Aorta (tissue), 5 donors: ENCODE data around the gene L1TD1. TPM values are rescaled to one million over a fixed set of nuclear protein-coding genes. Genes with fewer than 3 reads are reported as not detected.
"Not testable (repeated sequence)": the region's sequence is repeated elsewhere in the genome, so short reads cannot be mapped to it uniquely, and the experiment has no call there.

ENCODE experiments used
- ATAC-seq: fragments of 200-7000 bp; cut with Tn5 transposase; one replicate; pipeline ENCODE4 v1.9.1; 2022; ENCODE audit warnings: moderate library complexity; ENCODE audit not compliant: low FRiP score
- DNase-seq, 2 donors: peaks; one replicate each; pipeline ENCODE4 v3.0.0-alpha.2; 2020
- H3K27ac ChIP-seq, 2 donors: one replicate each; pipeline ENCODE4 v1.5.1; 2013; ENCODE audit warnings: low read length in 2 of 2, mild to moderate bottlenecking in 2 of 2, moderate library complexity in 2 of 2, control low read depth in 1 of 2, inconsistent platforms in 1 of 2, low read depth in 1 of 2
- H3K27me3 ChIP-seq, 2 donors: one replicate each; pipeline ENCODE4 v1.6.1; 2013; ENCODE audit warnings: control low read depth in 1 of 2, low read length in 1 of 2, mild to moderate bottlenecking in 1 of 2, moderate library complexity in 1 of 2; ENCODE audit not compliant: insufficient read depth in 2 of 2, control insufficient read depth in 1 of 2
- H3K36me3 ChIP-seq, 2 donors: one replicate each; pipeline ENCODE4 v1.6.1; 2013; ENCODE audit warnings: control low read depth in 1 of 2, low read length in 1 of 2, mild to moderate bottlenecking in 1 of 2; ENCODE audit not compliant: insufficient read depth in 2 of 2, control insufficient read depth in 1 of 2
- H3K4me1 ChIP-seq, 2 donors: one replicate each; pipeline ENCODE4 v1.6.1; 2013; ENCODE audit warnings: low read length in 2 of 2, control low read depth in 1 of 2, mild to moderate bottlenecking in 1 of 2, moderate library complexity in 1 of 2; ENCODE audit not compliant: insufficient read depth in 2 of 2, control insufficient read depth in 1 of 2
- H3K4me3 ChIP-seq, 2 donors: one replicate each; pipeline ENCODE4 v1.5.1; 2013; ENCODE audit warnings: low read length in 2 of 2, control low read depth in 1 of 2, mild to moderate bottlenecking in 1 of 2
- H3K9me3 ChIP-seq: one replicate; pipeline ENCODE4 v1.6.1; 2013; ENCODE audit warnings: mild to moderate bottlenecking, low read length; ENCODE audit not compliant: control insufficient read depth
- WGBS, 2 donors: extraction: QIAGEN DNeasy Blood & Tissue Kit; methylation state at CpG; one replicate each; pipeline ENCODE4 v1.1.7; 2013; 5-methylcytosine and 5-hydroxymethylcytosine counted together
- intact Hi-C, 2 donors: fragments of 100-400 bp; cut with DNase I; formaldehyde crosslinking; loops; one replicate each; pipeline versions ENCODE4 v1.14.2 to v1.15.0; 2022
- long read RNA-seq, 2 donors: library from polyadenylated mRNA; unstranded; transcript quantifications; one replicate each; pipeline ENCODE4 v2.0.0, GENCODE V29; 2020 to 2021
- polyA plus RNA-seq, 2 donors: library from polyadenylated mRNA; stranded (reverse); fragments of 200-250 nt; gene quantifications; one replicate each; pipeline ENCODE4 v1.2.3, GENCODE V29; 2013
- total RNA-seq, 2 donors: library from RNA; stranded (reverse); fragmentation: NEBNext Ultra II Directional; extraction: Animal tissue kit (Norgen Biotek cat#: 25700); gene quantifications; one replicate each; pipeline ENCODE4 v1.2.1, GENCODE V29; 2021
- donor health status: healthy with polysubstance abuse.
- donor health status: Bipolar disorder and iron deficiency.
- donor health status: DM: no; HTN: no; CAD: no.
- donor health status: DM: no; HTN: no; CAD: no.
- donor health status: DM: yes; HTN: yes; CAD: no.

Gene L1TD1, protein sequence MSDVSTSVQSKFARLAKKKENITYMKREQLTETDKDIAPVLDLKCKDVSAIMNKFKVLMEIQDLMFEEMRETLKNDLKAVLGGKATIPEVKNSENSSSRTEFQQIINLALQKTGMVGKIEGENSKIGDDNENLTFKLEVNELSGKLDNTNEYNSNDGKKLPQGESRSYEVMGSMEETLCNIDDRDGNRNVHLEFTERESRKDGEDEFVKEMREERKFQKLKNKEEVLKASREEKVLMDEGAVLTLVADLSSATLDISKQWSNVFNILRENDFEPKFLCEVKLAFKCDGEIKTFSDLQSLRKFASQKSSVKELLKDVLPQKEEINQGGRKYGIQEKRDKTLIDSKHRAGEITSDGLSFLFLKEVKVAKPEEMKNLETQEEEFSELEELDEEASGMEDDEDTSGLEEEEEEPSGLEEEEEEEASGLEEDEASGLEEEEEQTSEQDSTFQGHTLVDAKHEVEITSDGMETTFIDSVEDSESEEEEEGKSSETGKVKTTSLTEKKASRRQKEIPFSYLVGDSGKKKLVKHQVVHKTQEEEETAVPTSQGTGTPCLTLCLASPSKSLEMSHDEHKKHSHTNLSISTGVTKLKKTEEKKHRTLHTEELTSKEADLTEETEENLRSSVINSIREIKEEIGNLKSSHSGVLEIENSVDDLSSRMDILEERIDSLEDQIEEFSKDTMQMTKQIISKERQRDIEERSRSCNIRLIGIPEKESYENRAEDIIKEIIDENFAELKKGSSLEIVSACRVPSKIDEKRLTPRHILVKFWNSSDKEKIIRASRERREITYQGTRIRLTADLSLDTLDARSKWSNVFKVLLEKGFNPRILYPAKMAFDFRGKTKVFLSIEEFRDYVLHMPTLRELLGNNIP
- total RNA-seq, result under 1 TPM; 0.68 to 0.84 TPM
- under 1 TPM in 1 of 2 donors, not detected in 1; 0.10 TPM for polyA plus RNA-seq
- long read RNA-seq, donor 1, partial matches to known transcripts, result 1 of 1 reads
- long read RNA-seq, donor 1, other reads (novel, unspliced or antisense), result 0 of 1 reads
- long read RNA-seq, donor 2, partial matches to known transcripts, result 0 of 1 reads
- long read RNA-seq, donor 2, other reads (novel, unspliced or antisense), result 0 of 1 reads

DNA sequence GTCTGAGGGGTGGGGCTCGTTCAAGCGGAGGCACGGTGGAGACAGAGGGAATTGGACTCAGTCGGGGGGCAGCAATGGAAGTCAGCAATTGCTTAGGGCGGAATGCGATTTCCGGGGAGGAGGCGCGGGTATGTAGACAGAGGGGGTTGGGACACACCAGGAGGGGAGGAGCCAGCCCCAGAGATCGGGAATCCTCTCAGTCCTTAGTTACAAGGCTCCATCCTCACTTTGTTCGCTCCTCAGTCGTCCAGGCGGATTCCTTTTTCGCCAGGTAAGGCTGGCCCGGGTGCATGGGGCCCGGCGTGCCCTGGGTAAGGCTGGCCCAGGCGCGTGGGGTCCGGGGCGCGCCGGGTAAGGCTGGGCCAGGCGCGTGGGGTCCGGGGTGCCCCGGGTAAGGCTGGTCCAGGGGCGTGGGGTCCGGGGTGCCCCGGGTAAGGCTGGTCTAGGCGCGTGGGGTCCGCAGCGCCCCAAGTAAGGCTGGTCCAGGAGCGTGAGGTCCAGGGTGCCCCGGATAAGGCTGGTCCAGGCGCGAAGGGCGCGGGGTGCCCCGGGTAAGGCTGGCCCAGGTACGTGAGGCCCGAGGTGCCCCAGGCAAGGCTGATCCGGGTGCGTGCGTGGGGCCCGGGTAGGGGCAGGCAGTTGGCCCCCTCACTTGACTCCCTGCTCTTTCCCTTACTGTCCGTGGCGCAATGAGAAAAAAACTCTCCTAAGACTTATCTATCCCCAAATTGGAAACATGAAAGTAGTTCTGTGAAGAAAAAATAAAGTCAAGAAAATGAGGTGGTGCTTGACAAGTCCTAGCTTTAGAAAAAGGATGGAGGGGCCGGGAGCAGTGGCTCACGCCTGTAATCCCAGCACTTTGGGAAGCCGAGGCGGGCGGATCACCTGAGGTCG lies at the start of gene L1TD1:
TSS of gene L1TD1 (plus strand) at position 199 of the 894 bp plus-strand sequence. CDS start 11,780 bp downstream, outside the sequence.
- ATAC-seq, result no peak
- Histone ChIP-seq H3K36me3 (no peaks in the 10 kb centered on the region), H3K27me3 (no peaks in the 10 kb centered on the region), H3K4me3 (no peak within 1 kb of the TSS), H3K27ac (no peak within 1 kb of the TSS), H3K4me1 (no peaks in the 10 kb centered on the region), H3K9me3 (no peaks in the 10 kb centered on the region)
- 9 to 11% methylated on average over 47 to 55 of the region's 55 CpGs for WGBS, 2 donors
- intact Hi-C loops, result no loop called here
- no peak for DNase-seq

DNA sequence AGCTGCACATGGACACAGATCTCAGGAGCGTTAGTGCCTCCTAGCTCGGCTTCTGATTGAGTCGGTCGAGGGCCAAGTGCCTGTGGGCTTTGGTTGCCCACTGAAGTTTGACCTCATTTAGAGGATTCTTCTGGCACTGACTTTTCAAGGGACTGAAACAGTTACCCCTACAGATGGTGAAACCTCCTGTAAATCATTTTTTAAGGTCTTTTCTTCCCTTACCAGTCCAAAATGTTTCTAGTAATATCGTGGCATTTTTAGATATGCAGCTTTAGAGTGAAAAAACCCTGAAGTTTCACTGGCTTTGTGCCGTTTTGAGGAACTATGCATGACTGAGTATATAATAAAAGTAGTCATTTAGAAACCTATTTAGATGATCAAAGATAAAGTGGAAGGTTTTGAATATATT lies 34.7 kb upstream of the L1TD1 start:
- Histone ChIP-seq H3K4me1 (no peaks in the 10 kb centered on the region), H3K4me3 (no peak overlapping the region), H3K9me3 (no peaks in the 10 kb centered on the region), H3K36me3 (peaks cover 2 to 4% of the 10 kb centered on the region in 2 donors), H3K27me3 (no peaks in the 10 kb centered on the region), H3K27ac (no peak overlapping the region)
- intact Hi-C loops, result no loop called here
- WGBS, 2 donors, result 72 to 79% methylated on average over 6 of the region's 6 CpGs
- DNase-seq, result no peak
- ATAC-seq, result no peak

DNA sequence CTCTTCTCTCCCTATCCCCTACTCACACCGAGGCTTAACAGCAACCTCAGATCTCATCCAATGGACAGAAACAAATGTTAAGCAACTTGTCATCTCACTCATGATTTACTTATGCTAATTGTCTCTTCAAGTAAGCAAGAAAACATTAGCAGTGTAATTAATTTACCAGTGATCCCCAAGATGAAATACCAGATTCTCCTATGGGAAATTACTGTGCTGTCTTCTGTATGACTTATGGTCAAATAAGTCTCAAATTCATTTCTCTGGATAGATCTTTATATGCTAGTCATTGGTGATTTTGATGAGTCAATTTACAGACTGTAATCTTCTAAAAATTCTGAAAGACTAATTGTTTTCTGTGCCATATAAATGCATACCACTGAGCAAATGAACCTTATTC lies 32.9 kb upstream of the L1TD1 start:
- WGBS, 2 donors, result 89 to 97% methylated on average over 1 of the region's 1 CpG
- H3K9me3 ChIP-seq, result no peaks in the 10 kb centered on the region
- H3K4me1 ChIP-seq, result no peaks in the 10 kb centered on the region
- ATAC-seq, result no peak
- H3K36me3 ChIP-seq, result peaks cover 2 to 4% of the 10 kb centered on the region in 2 donors
- intact Hi-C loops, result no loop called here
- H3K4me3 ChIP-seq, result no peak overlapping the region
- no peak for DNase-seq
- H3K27ac ChIP-seq, result no peak overlapping the region
- no peaks in the 10 kb centered on the region for H3K27me3 ChIP-seq

DNA sequence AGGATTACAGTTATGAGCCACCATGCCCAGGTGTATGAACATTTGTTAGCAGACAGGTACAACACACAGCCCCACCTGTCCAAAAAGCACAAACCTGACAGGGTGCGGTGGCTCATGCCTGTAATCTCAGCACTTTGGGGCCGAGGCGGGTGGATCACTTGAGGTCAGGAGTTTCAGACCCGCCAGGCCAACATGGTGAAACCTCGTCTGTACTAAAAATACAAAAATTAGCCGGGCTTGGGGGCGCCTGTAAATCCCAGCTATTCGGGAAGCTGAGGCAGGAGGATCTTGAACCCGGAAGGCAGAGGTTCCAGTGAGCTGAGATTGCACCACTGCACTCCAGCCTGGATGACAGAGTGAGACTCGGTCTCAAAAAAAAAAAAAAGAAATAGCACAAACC lies 24.3 kb upstream of the L1TD1 start:
- ATAC-seq, H3K27me3 ChIP-seq, intact Hi-C loops, H3K27ac ChIP-seq, H3K4me3 ChIP-seq, DNase-seq, H3K9me3 ChIP-seq, H3K36me3 ChIP-seq, H3K4me1 ChIP-seq: not testable (repeated sequence)
- 80 to 86% methylated on average over 10 of the region's 10 CpGs for WGBS, 2 donors

DNA sequence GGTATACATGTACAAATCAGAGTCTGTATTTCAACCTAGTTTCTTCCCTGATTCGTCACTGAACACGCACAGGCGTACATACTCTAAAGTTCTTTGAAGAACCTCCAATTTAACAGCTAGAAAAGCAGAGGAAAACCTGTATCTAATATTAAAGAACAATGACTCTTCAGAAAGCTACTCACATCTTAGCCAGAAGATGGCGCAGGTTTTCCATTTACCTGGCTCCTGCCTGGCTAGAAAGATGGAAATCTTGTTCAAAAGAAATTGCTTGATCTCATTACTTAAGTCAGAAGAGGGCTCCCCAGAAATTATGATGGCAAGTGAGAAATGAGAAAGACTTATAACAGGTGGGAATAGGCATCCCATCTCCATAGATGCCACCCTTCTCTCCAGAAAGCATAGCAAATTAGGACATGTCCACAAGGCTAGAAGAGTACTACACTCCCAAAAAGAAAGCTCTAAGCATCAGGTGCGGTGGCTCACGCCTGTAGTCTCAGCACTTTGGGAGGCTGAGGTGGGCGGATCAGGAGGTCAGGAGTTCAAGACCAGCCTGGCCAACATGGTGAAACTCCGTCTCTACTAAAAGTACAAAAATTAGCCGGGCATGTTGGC lies 19.0 kb upstream of the L1TD1 start:
- 50 to 52% methylated on average over 9 of the region's 9 CpGs for WGBS, 2 donors
- Histone ChIP-seq H3K36me3 (no peaks in the 10 kb centered on the region), H3K4me1 (no peaks in the 10 kb centered on the region), H3K4me3 (no peak overlapping the region), H3K9me3 (no peaks in the 10 kb centered on the region), H3K27ac (no peak overlapping the region), H3K27me3 (peaks cover 0 to 2% of the 10 kb centered on the region in 2 donors)
- intact Hi-C loops, result loop anchor here (2.0 to 5.0 kb wide), 2 partner anchors 231 to 232 kb away; no protein-coding TSS in a partner anchor
- no peak for ATAC-seq
- DNase-seq, result no peak

DNA sequence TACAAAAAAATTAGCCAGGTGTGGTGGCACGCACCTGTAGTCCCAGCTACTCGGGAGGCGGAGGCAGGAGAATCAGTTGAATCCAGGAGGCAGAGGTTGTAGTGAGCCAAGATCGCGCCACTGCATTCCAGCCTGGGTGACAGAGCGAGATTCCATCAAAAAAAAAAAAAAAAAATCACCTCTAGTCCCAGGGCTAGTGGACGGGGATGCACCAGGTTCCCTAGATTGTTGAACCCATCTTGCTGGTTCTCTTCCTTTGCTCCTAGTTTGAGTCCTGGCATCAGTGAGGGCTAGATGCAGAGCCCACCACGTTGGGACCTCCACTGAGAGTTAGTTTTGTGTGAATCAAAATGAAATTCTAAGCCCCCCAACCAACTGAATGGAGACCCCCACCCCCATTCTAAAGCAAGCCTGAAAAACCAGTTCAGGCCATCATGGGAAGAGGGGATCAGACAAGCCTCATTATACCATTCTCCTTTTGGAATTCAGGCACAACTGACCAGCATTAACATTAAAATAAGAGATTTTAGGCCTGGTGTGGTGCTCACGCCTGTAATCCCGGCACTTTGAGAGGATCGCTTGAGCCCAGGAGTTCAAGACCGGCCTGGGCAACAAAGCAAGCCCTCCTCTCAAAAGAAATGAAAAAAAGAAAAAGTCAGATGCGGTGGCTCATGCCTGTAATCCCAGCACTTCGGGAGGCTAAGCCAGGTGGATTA lies 17.9 kb upstream of the L1TD1 start:
- Histone ChIP-seq H3K9me3 (no peaks in the 10 kb centered on the region), H3K27ac (no peak overlapping the region), H3K36me3 (no peaks in the 10 kb centered on the region), H3K27me3 (peaks cover 0 to 2% of the 10 kb centered on the region in 2 donors), H3K4me1 (no peaks in the 10 kb centered on the region), H3K4me3 (no peak overlapping the region)
- ATAC-seq, result no peak
- WGBS, 2 donors, result 89 to 92% methylated on average over 14 of the region's 14 CpGs
- intact Hi-C loops, result loop anchor here in 1 of 2 donors (5.0 kb wide), 1 partner anchor 231 kb away; no protein-coding TSS in a partner anchor
- DNase-seq, result no peak

DNA sequence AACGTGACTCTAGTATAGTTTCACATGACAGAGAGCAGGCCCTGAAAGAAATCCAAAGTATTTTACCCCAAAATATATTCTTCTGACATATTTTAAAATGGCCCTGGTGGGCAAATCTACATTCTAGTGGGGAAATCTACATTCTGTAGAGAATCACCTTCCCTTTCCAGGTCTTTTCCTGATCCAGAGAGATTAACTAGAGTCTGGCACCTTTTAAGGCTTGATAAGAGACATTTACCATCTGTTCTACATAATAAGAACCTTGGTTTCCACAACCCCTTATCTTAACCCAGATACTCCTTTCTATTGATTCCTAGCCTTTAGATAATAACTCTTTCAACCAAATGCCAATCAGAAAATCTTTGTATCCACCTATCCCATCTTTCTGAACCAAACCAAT lies 17.0 kb upstream of the L1TD1 start:
- peaks cover 0 to 2% of the 10 kb centered on the region in 2 donors for H3K27me3 ChIP-seq
- intact Hi-C loops, result loop anchor here in 1 of 2 donors (5.0 kb wide), 1 partner anchor 230 kb away; no protein-coding TSS in a partner anchor

More for the DNA sequence above, 17.0 kb upstream of the L1TD1 start:
- Histone ChIP-seq H3K4me1 (no peaks in the 10 kb centered on the region), H3K27ac (no peak overlapping the region), H3K36me3 (no peaks in the 10 kb centered on the region), H3K9me3 (no peaks in the 10 kb centered on the region), H3K4me3 (no peak overlapping the region)
- 58 to 80% methylated on average over 1 of the region's 1 CpG for WGBS, 2 donors
- ATAC-seq, result no peak
- no peak for DNase-seq
